Measurements from ENCODE around the gene PLCB3. TPM values are rescaled to one million over a fixed set of nuclear protein-coding genes. Genes with fewer than 3 reads are reported as not detected.
A peak's percentile ranks its signal among the peaks of the same experiment; 100 is the strongest.

PLCB3 gene
- 1 to 10 TPM; 5.4 to 8.0 (median 6.7) TPM for total RNA-seq
- long read RNA-seq: 0 reads

- H3K9me3 ChIP-seq: no peaks in the 10 kb centered on the region
- H3K27me3 ChIP-seq: no peaks in the 10 kb centered on the region
- peak in 2 of 3 donors; percentile 74 to 76 for DNase-seq
- peak; percentile 56 to 77 (median 62) for ATAC-seq
- TF ChIP-seq, protein P1, sequence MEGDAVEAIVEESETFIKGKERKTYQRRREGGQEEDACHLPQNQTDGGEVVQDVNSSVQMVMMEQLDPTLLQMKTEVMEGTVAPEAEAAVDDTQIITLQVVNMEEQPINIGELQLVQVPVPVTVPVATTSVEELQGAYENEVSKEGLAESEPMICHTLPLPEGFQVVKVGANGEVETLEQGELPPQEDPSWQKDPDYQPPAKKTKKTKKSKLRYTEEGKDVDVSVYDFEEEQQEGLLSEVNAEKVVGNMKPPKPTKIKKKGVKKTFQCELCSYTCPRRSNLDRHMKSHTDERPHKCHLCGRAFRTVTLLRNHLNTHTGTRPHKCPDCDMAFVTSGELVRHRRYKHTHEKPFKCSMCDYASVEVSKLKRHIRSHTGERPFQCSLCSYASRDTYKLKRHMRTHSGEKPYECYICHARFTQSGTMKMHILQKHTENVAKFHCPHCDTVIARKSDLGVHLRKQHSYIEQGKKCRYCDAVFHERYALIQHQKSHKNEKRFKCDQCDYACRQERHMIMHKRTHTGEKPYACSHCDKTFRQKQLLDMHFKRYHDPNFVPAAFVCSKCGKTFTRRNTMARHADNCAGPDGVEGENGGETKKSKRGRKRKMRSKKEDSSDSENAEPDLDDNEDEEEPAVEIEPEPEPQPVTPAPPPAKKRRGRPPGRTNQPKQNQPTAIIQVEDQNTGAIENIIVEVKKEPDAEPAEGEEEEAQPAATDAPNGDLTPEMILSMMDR (IDR thresholded peaks at IDR 0.05): peak; percentile 64 to 88 (median 76)
- TF ChIP-seq POLR2A (IDR thresholded peaks at IDR 0.05): peak; percentile 79
- no peaks in the 10 kb centered on the region for H3K36me3 ChIP-seq
- H3K4me3 ChIP-seq: peak within 1 kb of the TSS; percentile 72 to 87 (median 85)
- WGBS (ENCODE audit: insufficient coverage, low coverage, low lambda C conversion rate, missing lambda C conversion rate): 4% methylated on average over 17 of the region's 75 CpGs
- peak within 1 kb of the TSS; percentile 44 to 69 (median 63) for H3K27ac ChIP-seq
- intact Hi-C loops (cut with DNase I): no loop called here
- H3K4me1 ChIP-seq: peaks cover 0 to 25% (median 12%) of the 10 kb centered on the region in 4 donors
These were observed at the start of gene PLCB3 for GRCh38 chr11:64251016-64251752. TSS of gene PLCB3 (plus strand) at chr11:64251530. CDS start at chr11:64251650, 120 bp downstream.

DNA sequence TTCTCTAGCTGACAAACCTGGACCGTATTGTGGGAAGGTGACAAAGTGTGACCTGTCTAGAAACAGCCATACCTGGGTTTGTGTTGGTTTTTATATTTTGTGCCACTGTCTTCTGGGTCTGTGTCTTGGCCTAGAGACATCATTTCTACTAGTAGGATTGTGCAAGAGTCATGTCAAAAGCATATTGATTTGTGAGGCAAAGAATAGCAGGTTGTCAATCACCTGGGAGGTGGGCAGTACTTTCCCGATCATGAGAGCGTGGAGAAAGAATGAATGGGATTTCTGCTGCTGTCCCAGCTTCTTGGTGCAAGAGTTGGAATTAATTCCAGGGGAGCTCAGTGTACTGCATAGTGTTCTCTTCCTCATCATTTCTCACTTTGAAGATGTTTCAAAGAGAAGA, 49.8 kb upstream of the PLCB3 start:
- Histone ChIP-seq H3K4me3 (no peak overlapping the region), H3K27ac (no peak overlapping the region), H3K27me3 (no peaks in the 10 kb centered on the region), H3K9me3 (no peaks in the 10 kb centered on the region), H3K36me3 (peaks cover 12 to 90% (median 41%) of the 10 kb centered on the region in 4 donors), H3K4me1 (no peaks in the 10 kb centered on the region)
- 35% methylated on average over 3 of the region's 3 CpGs for WGBS (ENCODE audit: insufficient coverage, low coverage, low lambda C conversion rate, missing lambda C conversion rate)
- ATAC-seq: peak in 1 of 4 donors; percentile 41
- TF ChIP-seq, protein P1 (IDR thresholded peaks at IDR 0.05): no peak
- TF ChIP-seq POLR2A (IDR thresholded peaks at IDR 0.05): no peak
- intact Hi-C loops (cut with DNase I): no loop called here
- DNase-seq: no peak

- H3K27ac ChIP-seq: no peak overlapping the region
- no peak for ATAC-seq
- H3K36me3 ChIP-seq: peaks cover 12 to 80% (median 29%) of the 10 kb centered on the region in 4 donors
- no peaks in the 10 kb centered on the region for H3K9me3 ChIP-seq
- no peak for DNase-seq
- H3K27me3 ChIP-seq: no peaks in the 10 kb centered on the region
- TF ChIP-seq, protein P1 (IDR thresholded peaks at IDR 0.05): no peak
- no peak for TF ChIP-seq POLR2A (IDR thresholded peaks at IDR 0.05)
- H3K4me1 ChIP-seq: no peaks in the 10 kb centered on the region
- 33% methylated on average over 1 of the region's 9 CpGs for WGBS (ENCODE audit: insufficient coverage, low coverage, low lambda C conversion rate, missing lambda C conversion rate)
- no peak overlapping the region for H3K4me3 ChIP-seq
- intact Hi-C loops (cut with DNase I): no loop called here
These were observed 48.3 kb upstream of the PLCB3 start for GRCh38 chr11:64202992-64203391.

DNA sequence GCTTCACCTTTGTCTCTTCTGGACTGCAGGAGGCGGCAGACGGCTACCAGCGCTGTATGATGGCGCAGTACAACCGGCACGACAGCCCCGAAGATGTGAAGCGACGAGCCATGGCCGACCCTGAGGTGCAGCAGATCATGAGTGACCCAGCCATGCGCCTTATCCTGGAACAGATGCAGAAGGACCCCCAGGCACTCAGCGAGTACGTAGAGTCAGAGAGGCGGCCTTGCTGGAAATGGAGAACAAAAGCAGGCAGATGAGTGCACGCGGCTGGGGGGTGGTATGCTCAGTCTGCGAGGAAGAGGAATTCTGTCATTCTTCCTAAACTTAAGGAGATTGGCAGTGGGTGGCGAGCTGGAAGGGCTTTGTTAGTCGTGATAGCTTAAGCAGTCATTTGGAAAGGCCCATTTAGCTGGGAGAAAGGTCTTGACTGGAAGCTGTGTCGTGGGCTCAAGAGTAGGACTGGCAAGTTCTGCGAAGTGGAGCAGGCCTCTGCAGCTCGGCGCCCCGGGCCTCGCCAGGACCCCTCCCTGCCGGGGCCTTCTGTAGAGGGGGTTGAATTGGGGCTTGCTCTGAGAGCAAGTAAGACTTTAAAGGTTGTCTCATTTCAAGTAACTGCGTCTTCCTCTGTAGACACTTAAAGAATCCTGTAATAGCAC, 47.8 kb upstream of the PLCB3 start:
- Histone ChIP-seq H3K4me3 (no peak overlapping the region), H3K4me1 (peaks cover 0 to 4% (median 0%) of the 10 kb centered on the region in 4 donors), H3K27ac (no peak overlapping the region), H3K9me3 (no peaks in the 10 kb centered on the region), H3K27me3 (no peaks in the 10 kb centered on the region), H3K36me3 (peaks cover 12 to 74% (median 26%) of the 10 kb centered on the region in 4 donors)
- intact Hi-C loops (cut with DNase I): no loop called here
- ATAC-seq: no peak
- DNase-seq: no peak
- TF ChIP-seq POLR2A (IDR thresholded peaks at IDR 0.05): no peak
- TF ChIP-seq, protein P1 (IDR thresholded peaks at IDR 0.05): no peak
- WGBS (ENCODE audit: insufficient coverage, low coverage, low lambda C conversion rate, missing lambda C conversion rate): 96% methylated on average over 20 of the region's 27 CpGs

Measured in right lobe of liver (tissue), 6 donors.